H9 (cell line): ENCODE results near the gene DPYD. TPM values are rescaled to one million over a fixed set of nuclear protein-coding genes. Genes with fewer than 3 reads are reported as not detected.

Experiments used
- DNase-seq: peaks from one replicate; pipeline ENCODE4 v3.0.0-alpha.2; 2017
- H2AFZ ChIP-seq: one replicate; pipeline ENCODE4 v1.6.1; 2013; ENCODE audit warnings: mild to moderate bottlenecking, low read length, control low read depth, moderate library complexity
- H2AK5ac ChIP-seq: 2 replicates; pipeline ENCODE4 v1.6.1; 2013; ENCODE audit warnings: low read length, control low read depth, mixed read lengths; ENCODE audit not compliant: insufficient read length
- H2BK120ac ChIP-seq: one replicate; pipeline ENCODE4 v1.6.1; 2013; ENCODE audit warnings: low read depth, mild to moderate bottlenecking, low read length, control low read depth, inconsistent platforms; ENCODE audit not compliant: poor library complexity, severe bottlenecking
- H2BK12ac ChIP-seq: 2 replicates; pipeline ENCODE4 v1.6.1; 2013; ENCODE audit warnings: low read length, control low read depth, mixed read lengths, low read depth; ENCODE audit not compliant: insufficient read length
- H2BK15ac ChIP-seq: 2 replicates; pipeline ENCODE4 v1.6.1; 2013; ENCODE audit warnings: low read depth, low read length, control low read depth
- H2BK20ac ChIP-seq: one replicate; pipeline ENCODE4 v1.6.1; 2013; ENCODE audit warnings: low read depth, mild to moderate bottlenecking, low read length, control low read depth, inconsistent platforms; ENCODE audit not compliant: poor library complexity, severe bottlenecking
- H2BK5ac ChIP-seq: 2 replicates; pipeline ENCODE4 v1.6.1; 2013; ENCODE audit warnings: low read length, control low read depth, mixed read lengths; ENCODE audit not compliant: insufficient read length
- H3K14ac ChIP-seq: 2 replicates; pipeline ENCODE4 v1.6.1; 2013; ENCODE audit warnings: low read length, control low read depth; ENCODE audit not compliant: insufficient read depth
- H3K18ac ChIP-seq: 2 replicates; pipeline ENCODE4 v1.6.1; 2013; ENCODE audit warnings: low read depth, mild to moderate bottlenecking, mixed read lengths, low read length, control low read depth; ENCODE audit not compliant: insufficient read length
- H3K23ac ChIP-seq: 2 replicates; pipeline ENCODE4 v1.6.1; 2013; ENCODE audit warnings: low read length, control low read depth, mixed read lengths, low read depth; ENCODE audit not compliant: insufficient read length
- H3K23me2 ChIP-seq: 2 replicates; pipeline ENCODE4 v1.6.1; 2013; ENCODE audit warnings: low read depth, mild to moderate bottlenecking, mixed read lengths, low read length, control low read depth; ENCODE audit not compliant: insufficient read length, poor library complexity, severe bottlenecking
- H3K27ac ChIP-seq: 2 replicates; pipeline ENCODE4 v1.5.1; 2013; ENCODE audit warnings: low read length, control low read depth, mixed read lengths, low read depth; ENCODE audit not compliant: insufficient read length
- H3K27me3 ChIP-seq: 2 replicates; pipeline ENCODE4 v1.6.1; 2013; ENCODE audit warnings: low read length, control low read depth, inconsistent platforms; ENCODE audit not compliant: insufficient read depth
- H3K4ac ChIP-seq: 2 replicates; pipeline ENCODE4 v1.6.1; 2013; ENCODE audit warnings: low read depth, mild to moderate bottlenecking, control low read depth, inconsistent platforms, low read length, moderate library complexity
- H3K4me1 ChIP-seq: 2 replicates; pipeline ENCODE4 v1.6.1; 2013; ENCODE audit warnings: low read length, control low read depth, inconsistent platforms; ENCODE audit not compliant: insufficient read depth
- H3K4me2 ChIP-seq: 2 replicates; pipeline ENCODE4 v1.6.1; 2013; ENCODE audit warnings: low read length, control low read depth, mixed read lengths; ENCODE audit not compliant: insufficient read length, insufficient read depth
- H3K56ac ChIP-seq: 2 replicates; pipeline ENCODE4 v1.6.1; 2013; ENCODE audit warnings: low read depth, mild to moderate bottlenecking, mixed read lengths, low read length, control low read depth; ENCODE audit not compliant: insufficient read length
- H3K79me1 ChIP-seq: 2 replicates; pipeline ENCODE4 v1.6.1; 2013; ENCODE audit warnings: low read depth, mild to moderate bottlenecking, moderate library complexity, low read length, control low read depth, inconsistent platforms; ENCODE audit not compliant: insufficient read depth, poor library complexity, severe bottlenecking
- H3K79me2 ChIP-seq: 2 replicates; pipeline ENCODE4 v1.6.1; 2013; ENCODE audit warnings: low read length, control low read depth, inconsistent platforms; ENCODE audit not compliant: insufficient read depth
- H3K9ac ChIP-seq: 2 replicates; pipeline ENCODE4 v1.6.1; 2013; ENCODE audit warnings: low read length, control low read depth, mixed read lengths; ENCODE audit not compliant: insufficient read length; ENCODE audit errors: extremely low read depth
- H3K9me3 ChIP-seq: one replicate; pipeline ENCODE4 v1.6.1; 2013; ENCODE audit warnings: low read depth, low read length, inconsistent platforms; ENCODE audit not compliant: control insufficient read depth
- H3T11ph ChIP-seq: one replicate; pipeline ENCODE4 v1.6.1; 2013; ENCODE audit warnings: mild to moderate bottlenecking, low read length, control low read depth, inconsistent platforms
- H4K20me1 ChIP-seq: one replicate; pipeline ENCODE4 v1.6.1; 2013; ENCODE audit not compliant: control insufficient read depth, insufficient read length, insufficient read depth
- H4K5ac ChIP-seq: 2 replicates; pipeline ENCODE4 v1.6.1; 2013; ENCODE audit warnings: low read depth, mild to moderate bottlenecking, mixed read lengths, low read length, control low read depth; ENCODE audit not compliant: insufficient read length
- H4K8ac ChIP-seq: replicated peaks from 2 replicates; pipeline ENCODE4 v1.6.1; 2013; ENCODE audit warnings: low read length, control low read depth, mixed read lengths, low read depth; ENCODE audit not compliant: insufficient read length
- H4K91ac ChIP-seq: 2 replicates; pipeline ENCODE4 v1.6.1; 2013; ENCODE audit warnings: low read depth, mild to moderate bottlenecking, moderate library complexity, mixed read lengths, low read length, control low read depth; ENCODE audit not compliant: insufficient read length
- H3K27ac Mint-ChIP-seq, 3 experiments: 2 replicates in 2 of 3; 3 replicates in 1 of 3; pipeline ENCODE4 v1.8.0; 2020 to 2021; ENCODE audit warnings: mixed read lengths in 3 of 3, mild to moderate bottlenecking in 1 of 3, moderate library complexity in 1 of 3
- H3K27me3 Mint-ChIP-seq: 2 replicates; pipeline ENCODE4 v1.8.0; 2021; ENCODE audit warnings: low read depth, mild to moderate bottlenecking, moderate library complexity, mixed read lengths
- H3K36me3 Mint-ChIP-seq, 3 experiments: 2 replicates in 2 of 3; 3 replicates in 1 of 3; pipeline ENCODE4 v1.8.0; 2020 to 2021; ENCODE audit warnings: low read depth in 3 of 3, mixed read lengths in 3 of 3; ENCODE audit not compliant: insufficient read depth in 1 of 3
- H3K4me1 Mint-ChIP-seq, 2 experiments: 2 replicates each; pipeline ENCODE4 v1.8.0; 2020; ENCODE audit warnings: mixed read lengths in 2 of 2
- H3K4me3 Mint-ChIP-seq, 2 experiments: 2 replicates in 1 of 2; 3 replicates in 1 of 2; pipeline ENCODE4 v1.8.0; 2020 to 2021; ENCODE audit warnings: mild to moderate bottlenecking in 2 of 2, mixed read lengths in 2 of 2, moderate library complexity in 1 of 2
- H3K9me3 Mint-ChIP-seq, 2 experiments: 2 replicates in 1 of 2; 3 replicates in 1 of 2; pipeline ENCODE4 v1.8.0; 2020; ENCODE audit warnings: mild to moderate bottlenecking in 2 of 2, mixed read lengths in 2 of 2, moderate library complexity in 1 of 2
- CTCF ChIP-seq: fragments of 200-600 bp; sonication (generic); conservative IDR thresholded peaks from 3 replicates; pipeline ENCODE4 v1.8.0; 2021; ENCODE audit warnings: antibody characterized with exemption, mild to moderate bottlenecking
- WGBS: extraction: QIAGEN DNeasy Blood & Tissue Kit; methylation state at CpG from one replicate; pipeline ENCODE4 v1.1.7; 2013; ENCODE audit warnings: missing lambda C conversion rate, low lambda C conversion rate, mixed read lengths; ENCODE audit not compliant: insufficient read length; ENCODE audit errors: extremely low coverage; 5-methylcytosine and 5-hydroxymethylcytosine counted together
- total RNA-seq: library from RNA; stranded (reverse); gene quantifications from 2 replicates; pipeline ENCODE4 v1.2.1, GENCODE V29; 2021

Gene DPYD
- total RNA-seq, 1 experiment from 2014 or later, result 0.37 TPM

- H3K4me1 ChIP-seq, result no peaks in the 10 kb centered on the region
- no peak overlapping the region for H2AFZ ChIP-seq
- no peaks in the 10 kb centered on the region for H3K27me3 ChIP-seq
- no peak overlapping the region for H2BK15ac ChIP-seq
- no peak overlapping the region for H3K9ac ChIP-seq
- no peak for DNase-seq
- no peak overlapping the region for H3K27ac ChIP-seq
- no peak overlapping the region for H3K4me2 ChIP-seq
- H3K4me3 Mint-ChIP-seq, result no peak overlapping the region
- no peak overlapping the region for H2BK5ac ChIP-seq
- no CpG with 5 or more reads among the region's 3 CpGs for WGBS
- peaks cover 0 to 10% of the 10 kb centered on the region in 2 experiments; a peak in 2 of 4 replicates for H3K4me1 Mint-ChIP-seq
- no peaks in the 10 kb centered on the region for H3K23me2 ChIP-seq
- H3K18ac ChIP-seq, result no peak overlapping the region
- H4K8ac ChIP-seq, result no peak overlapping the region
- H3K79me2 ChIP-seq, result no peaks in the 10 kb centered on the region
- H2BK120ac ChIP-seq, result no peak overlapping the region
- H4K20me1 ChIP-seq, result no peaks in the 10 kb centered on the region
- H3K27me3 Mint-ChIP-seq, result no peaks in the 10 kb centered on the region
- no peak overlapping the region for H4K91ac ChIP-seq
- H3K27ac Mint-ChIP-seq, result no peak overlapping the region
- H2BK12ac ChIP-seq, result no peak overlapping the region
- H3T11ph ChIP-seq, result no peak overlapping the region
- no peak overlapping the region for H2BK20ac ChIP-seq
- no peak overlapping the region for H3K23ac ChIP-seq
- no peaks in the 10 kb centered on the region for H3K9me3 ChIP-seq
- no peaks in the 10 kb centered on the region for H3K36me3 Mint-ChIP-seq
- no peak overlapping the region for H3K56ac ChIP-seq
- H3K4ac ChIP-seq, result no peak overlapping the region
- H2AK5ac ChIP-seq, result no peak overlapping the region
- no peaks in the 10 kb centered on the region for H3K79me1 ChIP-seq
- H3K14ac ChIP-seq, result no peak overlapping the region
- no peak overlapping the region for H4K5ac ChIP-seq
- H3K9me3 Mint-ChIP-seq, result no peaks in the 10 kb centered on the region
- TF ChIP-seq CTCF, result no peak
Observed at GRCh38 chr1:97501628-97502027, 419.2 kb downstream of the DPYD start.
